ENCODE data around the gene CPSF3. TPM values are rescaled to one million over a fixed set of nuclear protein-coding genes. Genes with fewer than 3 reads are reported as not detected.

Gene CPSF3
- total and polyA plus RNA-seq, 12 donors, result 20.9 to 58.3 (median 32.5) TPM

DNA sequence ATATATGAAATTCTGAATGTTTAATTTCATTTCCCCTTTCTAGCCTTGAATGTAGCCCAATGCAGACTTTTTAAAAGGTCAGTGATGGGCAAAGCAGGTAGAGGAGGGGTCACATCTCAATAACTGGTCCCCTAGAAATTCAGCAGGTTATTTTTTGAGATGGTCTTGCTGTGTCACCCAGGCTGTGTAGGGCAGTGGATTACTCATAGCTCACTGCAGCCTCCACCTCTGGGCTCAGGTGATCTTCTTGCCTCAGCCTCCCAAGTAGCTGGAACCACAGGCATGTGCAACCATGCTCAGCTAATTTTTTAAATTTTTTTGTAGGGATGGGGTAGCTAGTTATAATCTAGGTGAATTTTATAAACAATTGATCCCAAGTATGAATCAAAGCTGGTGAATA, 59.7 kb downstream of the CPSF3 start:
- no peaks in the 10 kb centered on the region for H3K27me3 ChIP-seq
- intact Hi-C loops (cut with DNase I), result no loop called here
- DNase-seq, result no peak
- no peaks in the 10 kb centered on the region for H3K9me3 ChIP-seq (replicated peaks in 1 of 3)
- H3K4me3 ChIP-seq, result no peak overlapping the region
- no peaks in the 10 kb centered on the region for H3K4me1 ChIP-seq (replicated peaks in 1 of 2)
- no peak for TF ChIP-seq POLR2A (IDR thresholded peaks at IDR 0.05)
- TF ChIP-seq, protein P1, sequence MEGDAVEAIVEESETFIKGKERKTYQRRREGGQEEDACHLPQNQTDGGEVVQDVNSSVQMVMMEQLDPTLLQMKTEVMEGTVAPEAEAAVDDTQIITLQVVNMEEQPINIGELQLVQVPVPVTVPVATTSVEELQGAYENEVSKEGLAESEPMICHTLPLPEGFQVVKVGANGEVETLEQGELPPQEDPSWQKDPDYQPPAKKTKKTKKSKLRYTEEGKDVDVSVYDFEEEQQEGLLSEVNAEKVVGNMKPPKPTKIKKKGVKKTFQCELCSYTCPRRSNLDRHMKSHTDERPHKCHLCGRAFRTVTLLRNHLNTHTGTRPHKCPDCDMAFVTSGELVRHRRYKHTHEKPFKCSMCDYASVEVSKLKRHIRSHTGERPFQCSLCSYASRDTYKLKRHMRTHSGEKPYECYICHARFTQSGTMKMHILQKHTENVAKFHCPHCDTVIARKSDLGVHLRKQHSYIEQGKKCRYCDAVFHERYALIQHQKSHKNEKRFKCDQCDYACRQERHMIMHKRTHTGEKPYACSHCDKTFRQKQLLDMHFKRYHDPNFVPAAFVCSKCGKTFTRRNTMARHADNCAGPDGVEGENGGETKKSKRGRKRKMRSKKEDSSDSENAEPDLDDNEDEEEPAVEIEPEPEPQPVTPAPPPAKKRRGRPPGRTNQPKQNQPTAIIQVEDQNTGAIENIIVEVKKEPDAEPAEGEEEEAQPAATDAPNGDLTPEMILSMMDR (IDR thresholded peaks at IDR 0.05), result no peak
- H3K36me3 ChIP-seq (replicated peaks in 1 of 2), result peaks cover 0 to 80% of the 10 kb centered on the region in 2 donors
- no peak overlapping the region for H3K27ac ChIP-seq

DNA sequence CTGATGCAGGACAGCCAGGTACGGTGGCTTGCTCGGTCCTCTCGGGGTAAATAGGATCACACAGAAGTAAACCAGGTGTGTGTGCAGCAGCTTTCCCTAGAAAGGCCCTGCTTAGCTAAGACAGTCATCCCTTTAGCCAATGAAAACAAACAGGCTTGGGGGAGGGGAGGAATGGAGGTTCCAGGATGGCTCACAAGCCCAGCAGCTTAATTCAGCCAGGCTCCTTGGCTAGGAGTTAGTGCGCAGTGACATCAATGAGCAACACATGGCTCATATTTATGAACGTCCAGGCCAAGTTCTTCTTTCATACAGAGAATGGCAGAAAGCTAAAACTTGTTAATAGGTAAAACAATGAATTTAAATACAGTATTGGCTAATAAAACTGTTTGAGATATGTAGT, 61.1 kb downstream of the CPSF3 start:
- Histone ChIP-seq H3K27me3 (no peaks in the 10 kb centered on the region), H3K9me3 (replicated peaks in 1 of 3) (no peaks in the 10 kb centered on the region), H3K36me3 (replicated peaks in 1 of 2) (peaks cover 0 to 95% of the 10 kb centered on the region in 2 donors), H3K27ac (no peak overlapping the region), H3K4me1 (replicated peaks in 1 of 2) (peaks cover 0 to 5% of the 10 kb centered on the region in 2 donors), H3K4me3 (no peak overlapping the region)
- intact Hi-C loops (cut with DNase I), result no loop called here
- WGBS, 4 donors, result 82 to 90% (median 85%) methylated on average over 4 to 5 of the region's 5 CpGs
- DNase-seq, result no peak
- TF ChIP-seq, protein P1 (IDR thresholded peaks at IDR 0.05), result no peak
- no peak for TF ChIP-seq POLR2A (IDR thresholded peaks at IDR 0.05)

DNA sequence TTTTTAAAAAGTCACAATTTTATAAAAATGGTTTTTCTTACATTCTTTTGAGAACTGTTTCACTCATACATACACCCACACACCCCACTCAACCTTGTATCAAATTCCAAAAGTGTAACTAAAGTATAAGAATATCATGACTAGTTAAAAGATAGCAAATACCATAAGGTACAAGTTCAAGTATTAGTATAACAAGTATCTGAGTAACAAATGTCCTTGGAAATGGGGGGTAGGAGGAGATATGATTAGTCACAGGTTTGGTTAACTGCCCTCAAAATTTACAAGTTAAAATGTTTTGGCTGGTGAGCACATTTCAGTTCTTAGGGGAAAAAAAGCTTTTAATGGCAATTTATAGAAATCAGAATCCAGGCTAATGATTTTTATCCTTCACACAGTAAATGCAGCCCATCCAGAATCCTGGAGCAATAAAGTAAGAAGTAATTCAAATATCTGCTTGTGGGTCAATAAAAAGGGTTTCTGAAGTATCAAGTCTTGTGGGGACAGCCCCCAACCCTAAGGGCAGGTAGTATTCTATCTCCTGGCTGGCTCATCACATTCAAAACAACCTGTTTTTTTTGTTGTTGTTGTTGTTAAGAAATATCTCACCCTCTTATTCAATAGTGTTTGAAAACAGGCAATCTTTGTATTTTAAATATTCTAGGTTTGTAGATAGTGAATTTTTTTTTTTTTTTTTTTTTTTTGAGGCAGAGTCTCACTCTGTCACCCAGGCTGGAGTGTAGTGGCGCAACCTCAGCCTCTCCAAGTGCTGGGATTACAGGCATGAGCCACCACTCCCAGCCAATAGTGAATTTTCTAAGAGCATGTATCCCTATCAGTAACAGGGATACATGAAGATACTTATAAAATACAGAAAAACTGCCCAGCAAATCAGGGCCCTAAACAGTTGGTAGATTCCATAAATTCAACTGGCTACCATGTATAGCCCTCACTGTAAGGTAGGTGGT, 65.4 kb downstream of the CPSF3 start:
- no peak for TF ChIP-seq POLR2A (IDR thresholded peaks at IDR 0.05)
- TF ChIP-seq, protein P1 (IDR thresholded peaks at IDR 0.05), result no peak
- 84 to 100% (median 93%) methylated on average over 1 of the region's 1 CpG for WGBS, 4 donors
- no peak overlapping the region for H3K4me3 ChIP-seq
- H3K27ac ChIP-seq, result peak overlapping the region in 1 of 5 donors; percentile 45
- H3K27me3 ChIP-seq, result no peaks in the 10 kb centered on the region
- peaks cover 0 to 95% of the 10 kb centered on the region in 2 donors for H3K36me3 ChIP-seq (replicated peaks in 1 of 2)
- H3K9me3 ChIP-seq (replicated peaks in 1 of 3), result no peaks in the 10 kb centered on the region
- intact Hi-C loops (cut with DNase I), result no loop called here
- peaks cover 0 to 5% of the 10 kb centered on the region in 2 donors for H3K4me1 ChIP-seq (replicated peaks in 1 of 2)
- DNase-seq, result peak in 2 of 7 donors; percentile 24 to 47

DNA sequence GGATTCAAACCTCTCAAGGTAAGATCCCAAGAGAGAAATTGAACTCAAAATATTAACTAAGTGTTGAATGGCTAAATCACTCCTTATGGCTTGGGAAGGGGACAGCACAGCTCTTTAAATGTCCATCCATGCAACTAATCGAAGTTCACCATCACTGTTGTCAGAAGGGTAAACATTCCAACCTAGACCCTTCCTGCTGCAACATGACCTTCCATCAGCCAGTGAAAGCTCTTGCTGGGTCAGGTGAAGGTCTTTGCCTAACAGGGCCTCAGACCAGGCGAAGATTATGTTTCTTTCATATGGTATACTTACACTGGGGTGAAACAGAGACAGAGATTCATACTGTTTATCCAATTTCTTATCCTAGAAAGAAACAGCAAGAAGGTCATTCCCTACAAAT, 67.3 kb downstream of the CPSF3 start:
- peaks cover 0 to 93% of the 10 kb centered on the region in 2 donors for H3K36me3 ChIP-seq (replicated peaks in 1 of 2)
- 79 to 89% (median 83%) methylated on average over 2 of the region's 2 CpGs for WGBS, 4 donors
- H3K27ac ChIP-seq, result no peak overlapping the region
- H3K4me3 ChIP-seq, result no peak overlapping the region
- peaks cover 0 to 5% of the 10 kb centered on the region in 2 donors for H3K4me1 ChIP-seq (replicated peaks in 1 of 2)
- intact Hi-C loops (cut with DNase I), result no loop called here
- DNase-seq, result no peak
- H3K27me3 ChIP-seq, result no peaks in the 10 kb centered on the region
- TF ChIP-seq, protein P1 (IDR thresholded peaks at IDR 0.05), result no peak
- no peak for TF ChIP-seq POLR2A (IDR thresholded peaks at IDR 0.05)
- no peaks in the 10 kb centered on the region for H3K9me3 ChIP-seq (replicated peaks in 1 of 3)
